ENCODE measurements around the gene SRRM4. TPM values are rescaled to one million over a fixed set of nuclear protein-coding genes. Genes with fewer than 3 reads are reported as not detected.

The SRRM4 gene
- polyA plus RNA-seq, 3 donors, result not detected

DNA sequence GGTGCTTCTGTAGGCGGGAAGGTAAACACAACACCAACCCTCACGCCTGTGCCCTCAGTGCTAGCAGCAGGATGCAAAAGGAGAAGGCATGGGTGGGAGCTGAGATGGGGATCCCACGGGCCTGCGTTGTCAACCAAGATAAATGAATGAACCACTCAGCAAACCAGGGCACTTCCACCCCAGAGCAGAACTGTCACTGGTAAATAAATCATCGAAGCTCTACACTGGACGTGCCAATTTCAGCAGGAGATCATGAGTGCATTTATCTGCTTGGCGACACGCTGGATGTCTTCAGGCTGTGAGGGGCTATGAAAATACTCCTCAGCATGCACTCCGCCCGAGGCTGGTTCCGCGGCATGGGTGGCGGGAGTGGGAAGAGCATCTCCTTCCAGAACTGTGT is 230.5 kb downstream of the SRRM4 start:
- no peak for TF ChIP-seq CTCF (IDR thresholded peaks at IDR 0.05)
- no peaks in the 10 kb centered on the region for H3K4me1 Mint-ChIP-seq
- no peaks in the 10 kb centered on the region for H3K27me3 ChIP-seq (ENCODE audit: control insufficient read depth in 2 of 2, insufficient read depth in 2 of 2, low read length in 2 of 2)
- H3K4me3 Mint-ChIP-seq, result no peak overlapping the region
- H3K79me2 ChIP-seq (ENCODE audit: insufficient read depth, low read length), result no peaks in the 10 kb centered on the region
- 51% methylated on average over 4 of the region's 13 CpGs for WGBS (ENCODE audit: insufficient coverage)
- H3K27me3 Mint-ChIP-seq (ENCODE audit: low read depth in 3 of 3), result peaks cover 0 to 3% (median 2%) of the 10 kb centered on the region in 3 donors
- no peak overlapping the region for H3K9ac ChIP-seq (ENCODE audit: insufficient read depth, low read length, poor library complexity, severe bottlenecking)
- no peaks in the 10 kb centered on the region for H3K36me3 ChIP-seq (replicated peaks in 1 of 2; ENCODE audit: control insufficient read depth in 1 of 2, insufficient read depth in 2 of 2, low read length in 2 of 2)
- intact Hi-C loops (cut with micrococcal nuclease), result no loop called here
- no peaks in the 10 kb centered on the region for H3K4me1 ChIP-seq (ENCODE audit: control insufficient read depth in 1 of 2, insufficient read depth in 2 of 2, low read length in 2 of 2)
- no peak overlapping the region for H3K4me3 ChIP-seq (replicated peaks in 1 of 3; ENCODE audit: low read depth in 2 of 3, low read length in 3 of 3)
- DNase-seq, result no peak
- no peaks in the 10 kb centered on the region for H3K9me3 Mint-ChIP-seq
- no peak overlapping the region for H3K4me2 ChIP-seq (replicated peaks; ENCODE audit: extremely low read depth, low read length, poor library complexity, severe bottlenecking)
- no peak overlapping the region for H2AFZ ChIP-seq (ENCODE audit: insufficient read depth, low read depth, low read length, poor library complexity, severe bottlenecking)
- H3K36me3 Mint-ChIP-seq, result no peaks in the 10 kb centered on the region
- H3K9me3 ChIP-seq (replicated peaks in 1 of 2; ENCODE audit: control insufficient read depth in 1 of 2, insufficient read depth in 1 of 2, low read length in 2 of 2), result no peaks in the 10 kb centered on the region
- no peak overlapping the region for H3K27ac Mint-ChIP-seq
- no peaks in the 10 kb centered on the region for H4K20me1 ChIP-seq (ENCODE audit: insufficient read depth, low read length)
- no peak overlapping the region for H3K27ac ChIP-seq (ENCODE audit: low read depth in 1 of 2, low read length in 2 of 2)

Other genes starting within 250 kb of the SRRM4 start
- gene HSPB8, start 197.4 kb downstream of the SRRM4 start, polyA plus RNA-seq, result not detected